ENCODE results near the gene MFGE8.

The MFGE8 gene

GRCh38 chr15:88882785-88883184 is 30.4 kb downstream of the MFGE8 start:
- ChIA-PET CTCF (interaction anchor here (2.6 kb wide), 1 partner anchor 22 kb away, joined by 14 read pairs; no protein-coding TSS in a partner anchor), POLR2A (no interaction called here)
- TF ChIP-seq CTCF (IDR thresholded peaks at IDR 0.05; ENCODE audit: control extremely low read depth, extremely low read depth, low read depth, missing control alignments), result no peak
- DNase-seq (ENCODE audit: extremely low spot score), result no peak

- TF ChIP-seq CTCF (IDR thresholded peaks at IDR 0.05; ENCODE audit: control extremely low read depth, extremely low read depth, low read depth, missing control alignments), result no peak
These were observed 31.4 kb downstream of the MFGE8 start for GRCh38 chr15:88881775-88882174.

GRCh38 chr15:88880944-88881740 is 32.0 kb downstream of the MFGE8 start:
- TF ChIP-seq CTCF (IDR thresholded peaks at IDR 0.05; ENCODE audit: control extremely low read depth, extremely low read depth, low read depth, missing control alignments), result no peak
- CTCF ChIA-PET, result interaction anchor here (0.6 to 2.6 kb wide), 4 partner anchors 10 to 35 kb away, joined by 3 to 14 read pairs (median 4); no protein-coding TSS in a partner anchor
- POLR2A ChIA-PET, result no interaction called here
- no peak for DNase-seq (ENCODE audit: extremely low spot score)

More at GRCh38 chr15:88881775-88882174, 31.4 kb downstream of the MFGE8 start:
- DNase-seq (ENCODE audit: extremely low spot score), result no peak
- CTCF ChIA-PET, result interaction anchor here (2.6 kb wide), 1 partner anchor 23 kb away, joined by 14 read pairs; no protein-coding TSS in a partner anchor
- POLR2A ChIA-PET, result no interaction called here

GRCh38 chr15:88878720-88879184 is 34.4 kb downstream of the MFGE8 start:
- DNase-seq (ENCODE audit: extremely low spot score), result peak; percentile 77
- CTCF ChIA-PET, result interaction anchor here (0.8 to 2.3 kb wide), 14 partner anchors 9 to 149 kb away, joined by 3 to 14 read pairs (median 4); no protein-coding TSS in a partner anchor
- TF ChIP-seq CTCF (IDR thresholded peaks at IDR 0.05; ENCODE audit: control extremely low read depth, extremely low read depth, low read depth, missing control alignments), result peak; percentile 61
- POLR2A ChIA-PET, result no interaction called here

GRCh38 chr15:88877906-88878305 is 35.3 kb downstream of the MFGE8 start:
- CTCF ChIA-PET, result interaction anchor here (0.9 to 2.3 kb wide), 10 partner anchors 8 to 149 kb away, joined by 3 to 14 read pairs (median 4); no protein-coding TSS in a partner anchor
- POLR2A ChIA-PET, result no interaction called here
- no peak for TF ChIP-seq CTCF (IDR thresholded peaks at IDR 0.05; ENCODE audit: control extremely low read depth, extremely low read depth, low read depth, missing control alignments)
- no peak for DNase-seq (ENCODE audit: extremely low spot score)

- DNase-seq (ENCODE audit: extremely low spot score), result no peak
- CTCF ChIA-PET, result interaction anchor here (2.3 kb wide), 1 partner anchor 28 kb away, joined by 14 read pairs; no protein-coding TSS in a partner anchor
- POLR2A ChIA-PET, result no interaction called here
- no peak for TF ChIP-seq CTCF (IDR thresholded peaks at IDR 0.05; ENCODE audit: control extremely low read depth, extremely low read depth, low read depth, missing control alignments)
These were observed 35.8 kb downstream of the MFGE8 start for GRCh38 chr15:88877415-88877814.
